GM19238 (cell line): ENCODE measurements around the gene GPR141.
A peak's percentile ranks its signal among the peaks of the same experiment; 100 is the strongest.

Source experiments
- DNase-seq: peaks from one replicate; pipeline ENCODE4 v3.0.0; 2011; ENCODE audit warnings: low spot score; ENCODE audit not compliant: insufficient read length

GPR141 gene

DNA sequence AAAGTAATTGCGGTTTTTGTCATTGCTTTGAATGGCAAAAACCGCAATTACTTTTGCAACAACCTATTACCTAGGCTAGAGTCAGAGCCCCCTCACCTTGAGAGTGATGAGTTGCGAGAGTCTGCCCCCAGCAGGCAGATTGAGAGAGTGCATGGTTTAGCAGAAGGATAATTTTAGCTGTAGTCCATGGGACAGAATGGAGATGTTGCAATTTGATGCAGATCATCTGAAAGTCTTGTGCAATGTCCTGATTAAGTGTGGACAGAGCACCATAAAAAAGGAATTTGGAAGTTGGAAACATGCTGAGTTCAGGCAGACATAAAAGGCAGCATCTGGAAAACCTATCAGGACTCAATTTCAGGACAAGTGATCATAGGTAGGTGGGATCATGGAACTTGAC is 48.7 kb downstream of the GPR141 start:
- no peak for DNase-seq

- no peak for DNase-seq
These were observed 49.3 kb downstream of the GPR141 start for GRCh38 chr7:37732888-37733287.

GRCh38 chr7:37735196-37735595 is 51.6 kb downstream of the GPR141 start:
- no peak for DNase-seq

DNA sequence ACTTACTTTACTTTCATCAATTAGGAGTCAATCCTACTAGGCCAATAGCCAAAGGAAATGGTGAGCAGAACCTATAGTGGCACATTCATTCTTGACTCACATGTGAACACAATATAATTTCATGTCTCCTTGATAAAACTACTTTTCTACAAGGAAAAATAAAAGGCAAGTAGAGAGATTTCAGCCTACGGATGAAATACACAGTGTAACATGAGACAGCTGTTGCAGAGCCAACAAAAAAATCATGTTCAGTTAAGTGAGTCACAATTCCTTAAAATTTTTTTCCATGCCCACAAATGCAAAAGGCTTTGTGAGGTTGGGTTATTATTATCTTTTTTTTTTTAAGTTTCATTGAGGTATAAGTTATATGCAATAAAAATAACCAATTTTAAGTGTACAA is 54.8 kb downstream of the GPR141 start:
- DNase-seq: no peak

DNA sequence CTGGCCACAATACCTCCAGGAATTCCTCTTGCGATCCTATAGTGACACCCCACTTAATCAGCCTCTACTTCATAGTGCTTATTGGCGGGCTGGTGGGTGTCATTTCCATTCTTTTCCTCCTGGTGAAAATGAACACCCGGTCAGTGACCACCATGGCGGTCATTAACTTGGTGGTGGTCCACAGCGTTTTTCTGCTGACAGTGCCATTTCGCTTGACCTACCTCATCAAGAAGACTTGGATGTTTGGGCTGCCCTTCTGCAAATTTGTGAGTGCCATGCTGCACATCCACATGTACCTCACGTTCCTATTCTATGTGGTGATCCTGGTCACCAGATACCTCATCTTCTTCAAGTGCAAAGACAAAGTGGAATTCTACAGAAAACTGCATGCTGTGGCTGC is 56.8 kb downstream of the GPR141 start:
- no peak for DNase-seq

DNA sequence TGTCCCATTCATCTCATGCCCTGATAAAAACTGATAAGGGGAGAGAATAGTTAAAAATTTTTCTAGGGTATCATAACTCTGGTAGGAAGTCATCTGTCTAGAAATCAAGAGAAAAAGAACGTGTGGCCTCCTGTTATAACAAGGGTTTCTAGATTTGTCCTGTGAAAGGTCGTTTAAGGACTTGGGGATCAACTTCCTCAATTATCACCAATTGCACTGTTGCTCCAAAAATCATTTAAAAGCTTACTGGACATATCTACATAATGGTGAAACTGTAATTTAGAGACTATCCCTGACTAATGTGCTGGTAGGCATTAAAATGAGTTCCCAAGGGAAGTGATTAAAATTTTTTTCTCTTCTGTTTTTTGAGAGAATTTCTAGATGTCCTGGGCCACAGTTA is 58.2 kb downstream of the GPR141 start:
- no peak for DNase-seq

GRCh38 chr7:37751096-37751495 is 67.5 kb downstream of the GPR141 start:
- DNase-seq: no peak

DNA sequence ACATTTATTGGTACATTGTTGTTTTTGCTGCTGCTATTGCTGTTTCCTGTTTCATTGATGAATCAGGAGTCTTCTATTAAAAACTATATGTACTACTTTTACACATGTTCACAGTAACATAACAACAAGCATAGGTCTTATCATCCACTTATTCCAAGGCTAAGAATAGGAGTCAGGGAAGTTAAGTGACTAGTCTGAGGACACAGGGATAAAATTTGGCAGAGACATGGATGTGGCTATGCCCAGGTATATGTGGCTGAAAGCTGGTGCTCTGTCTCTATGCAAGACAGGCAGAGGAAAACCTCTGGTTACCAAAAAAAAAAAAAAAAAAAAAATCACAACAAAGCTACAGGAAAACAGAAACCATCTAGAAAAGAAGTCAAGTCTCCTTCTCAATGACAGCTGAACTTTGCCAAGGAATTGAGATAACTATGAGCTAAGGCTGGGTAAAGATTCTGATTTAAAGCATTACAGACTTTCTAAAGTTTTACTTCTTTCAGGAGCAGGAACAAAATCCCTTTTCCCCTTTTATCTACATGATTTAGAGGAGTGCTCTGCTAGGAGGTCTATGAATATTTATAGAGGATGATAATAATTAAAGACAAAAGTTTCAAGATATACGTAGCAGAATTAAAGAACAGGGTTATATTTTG is 70.0 kb downstream of the GPR141 start:
- DNase-seq: no peak

- no peak for DNase-seq
These were observed 73.4 kb downstream of the GPR141 start for GRCh38 chr7:37756797-37757551.

DNA sequence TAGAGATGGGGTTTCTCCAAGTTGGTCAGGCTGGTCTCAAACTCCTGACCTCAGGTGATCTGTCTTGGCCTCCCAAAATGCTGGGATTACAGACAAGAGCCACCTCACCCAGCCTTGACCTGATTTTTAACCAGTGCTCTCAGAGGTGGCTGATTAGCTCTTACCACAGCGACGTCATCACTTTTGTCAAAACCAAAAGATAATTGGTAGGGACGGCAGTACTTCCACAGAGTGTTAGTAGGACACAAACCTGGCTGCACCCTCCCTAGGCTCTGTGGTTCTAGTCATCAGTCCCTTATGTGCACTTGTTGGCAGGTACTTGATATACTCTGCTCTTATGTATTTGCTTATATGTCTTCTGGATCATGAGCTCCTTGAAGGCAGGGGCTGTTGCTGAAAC is 74.0 kb downstream of the GPR141 start:
- no peak for DNase-seq

DNA sequence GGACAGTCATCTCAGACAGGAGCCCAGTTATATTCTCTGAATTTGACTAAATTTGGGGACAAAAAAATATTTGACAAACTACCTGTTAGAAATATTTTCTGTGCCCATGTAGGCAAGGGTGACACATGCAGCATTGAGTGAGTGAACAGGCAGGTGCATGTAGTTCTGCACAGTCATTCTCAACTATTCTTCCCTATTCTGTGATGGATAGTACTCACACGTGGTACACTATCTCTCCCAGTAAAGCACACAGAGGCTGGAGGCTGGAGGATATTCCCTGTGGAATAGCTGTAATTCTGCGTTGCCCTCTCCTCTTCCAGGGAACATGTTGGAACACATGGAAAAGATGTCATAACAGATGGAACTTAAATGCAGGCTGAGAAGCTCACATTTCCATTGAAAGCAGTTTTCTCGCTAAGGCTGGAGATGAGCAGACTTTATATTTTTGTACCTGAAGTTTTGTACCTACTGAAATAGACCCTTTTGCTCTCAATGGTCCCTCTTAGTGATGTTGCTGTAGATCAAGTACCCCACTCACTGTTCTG is 75.0 kb downstream of the GPR141 start:
- DNase-seq: no peak

- DNase-seq: no peak
These were observed 76.0 kb downstream of the GPR141 start for GRCh38 chr7:37759526-37759925.

DNA sequence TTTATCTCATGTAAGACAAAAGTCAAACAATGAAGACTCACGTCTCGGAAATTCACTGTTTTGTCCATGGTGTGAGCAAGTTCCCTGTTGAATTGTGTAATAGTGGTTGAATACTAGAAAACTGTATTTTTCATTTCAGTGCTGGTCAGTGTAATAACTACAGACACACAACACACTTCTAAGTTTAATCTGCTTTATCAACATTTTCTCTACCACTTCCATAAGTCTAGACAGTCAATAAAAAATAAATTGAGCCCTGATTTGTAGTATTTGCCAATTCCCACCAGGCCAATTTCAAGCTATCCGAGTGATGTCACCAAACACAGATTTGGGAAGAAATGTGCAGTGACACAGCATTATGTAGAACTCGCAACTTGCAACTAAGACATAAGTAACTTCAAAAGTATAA is 81.9 kb downstream of the GPR141 start:
- DNase-seq: no peak

GRCh38 chr7:37765872-37766525 is 82.4 kb downstream of the GPR141 start:
- peak; percentile 49 for DNase-seq

- DNase-seq: no peak
These were observed 85.0 kb downstream of the GPR141 start for GRCh38 chr7:37768611-37769010.

GRCh38 chr7:37769291-37769690 is 85.7 kb downstream of the GPR141 start:
- DNase-seq: no peak

DNA sequence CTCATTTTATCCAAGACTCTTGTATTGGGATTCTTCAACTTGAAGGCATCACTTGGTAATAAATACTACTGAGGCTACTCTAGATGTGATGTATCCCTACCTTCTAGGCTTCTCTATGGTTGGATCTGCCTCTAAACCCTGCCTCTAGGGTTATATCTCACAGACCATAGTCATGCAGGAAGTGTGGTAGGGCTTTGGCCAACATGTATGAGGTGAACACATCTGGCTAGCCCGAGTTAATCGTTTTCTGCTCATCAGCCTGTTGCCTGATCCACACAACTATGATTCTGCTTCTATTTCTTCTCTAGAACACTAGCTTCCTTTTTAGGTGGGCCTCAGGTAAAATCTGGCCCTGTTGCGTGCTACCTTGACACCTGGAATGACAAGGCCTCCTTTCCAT is 86.2 kb downstream of the GPR141 start:
- DNase-seq: no peak

GRCh38 chr7:37770838-37771237 is 87.3 kb downstream of the GPR141 start:
- no peak for DNase-seq

DNA sequence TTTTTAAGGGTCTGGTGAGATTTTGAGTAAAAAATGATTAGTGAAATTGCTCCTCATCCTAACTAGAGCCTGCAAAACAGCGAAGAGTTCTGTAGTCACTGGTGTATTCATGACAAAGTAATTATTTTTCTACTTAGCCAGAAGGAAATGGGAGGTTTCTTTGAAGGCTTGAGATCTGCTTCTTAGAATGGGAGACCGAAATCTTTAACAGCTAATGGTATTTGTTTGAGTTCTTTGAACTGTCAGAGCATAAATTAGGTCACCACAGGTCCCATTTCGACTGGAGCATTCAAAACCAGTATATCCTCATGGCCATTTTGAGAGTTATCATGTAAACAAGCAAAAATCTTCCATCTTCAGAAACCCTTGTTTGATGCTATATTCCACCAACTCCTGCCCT is 87.8 kb downstream of the GPR141 start:
- DNase-seq: no peak

GRCh38 chr7:37771801-37772200 is 88.2 kb downstream of the GPR141 start:
- DNase-seq: no peak

- DNase-seq: no peak
These were observed 92.4 kb downstream of the GPR141 start for GRCh38 chr7:37775921-37776320.

- DNase-seq: no peak
These were observed 97.6 kb downstream of the GPR141 start for GRCh38 chr7:37781156-37781555.
